HG03280 (cell line): ENCODE measurements around the gene FCGR2B.
A peak's percentile ranks its signal among the peaks of the same experiment; 100 is the strongest.
"Not testable (repeated sequence)": the region's sequence is repeated elsewhere in the genome, so short reads cannot be mapped to it uniquely, and the experiment has no call there.

Experiments
- ATAC-seq: cut with Tn5 transposase; IDR thresholded peaks from one replicate; pipeline ENCODE4 v1.9.1; 2021; ENCODE audit warnings: mild to moderate bottlenecking, moderate library complexity; ENCODE audit not compliant: unreplicated experiment

The FCGR2B gene

DNA sequence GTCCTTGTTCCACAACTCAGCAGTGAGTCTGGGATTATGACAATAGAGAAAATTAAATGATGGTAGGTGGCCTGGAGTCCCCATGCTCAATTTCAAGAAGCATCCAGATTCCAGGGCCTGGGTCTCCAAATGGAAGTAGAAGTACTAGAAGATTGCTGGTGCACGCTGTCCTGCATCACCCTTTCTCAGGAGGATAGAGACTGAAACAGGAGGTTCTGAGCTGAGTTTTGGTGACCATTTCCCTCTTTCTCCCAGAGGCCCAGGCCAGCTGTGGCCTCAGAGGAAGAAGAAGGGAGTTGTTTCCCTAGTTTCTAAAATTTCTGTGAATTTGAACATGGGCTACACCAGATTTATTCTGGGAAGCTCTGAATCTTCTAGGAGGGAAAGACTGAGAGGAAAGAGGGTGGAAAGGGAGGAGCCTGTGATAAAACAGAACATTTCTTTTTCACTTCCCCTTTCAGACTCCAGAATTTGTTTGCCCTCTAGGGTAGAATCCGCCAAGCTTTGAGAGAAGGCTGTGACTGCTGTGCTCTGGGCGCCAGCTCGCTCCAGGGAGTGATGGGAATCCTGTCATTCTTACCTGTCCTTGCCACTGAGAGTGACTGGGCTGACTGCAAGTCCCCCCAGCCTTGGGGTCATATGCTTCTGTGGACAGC, at the start of gene FCGR2B:
Gene FCGR2B, plus strand, starts transcription at position 460 of the 656 bp plus-strand sequence. Its CDS starts 99 bp downstream, at position 559.
- ATAC-seq = peak; percentile 81

DNA sequence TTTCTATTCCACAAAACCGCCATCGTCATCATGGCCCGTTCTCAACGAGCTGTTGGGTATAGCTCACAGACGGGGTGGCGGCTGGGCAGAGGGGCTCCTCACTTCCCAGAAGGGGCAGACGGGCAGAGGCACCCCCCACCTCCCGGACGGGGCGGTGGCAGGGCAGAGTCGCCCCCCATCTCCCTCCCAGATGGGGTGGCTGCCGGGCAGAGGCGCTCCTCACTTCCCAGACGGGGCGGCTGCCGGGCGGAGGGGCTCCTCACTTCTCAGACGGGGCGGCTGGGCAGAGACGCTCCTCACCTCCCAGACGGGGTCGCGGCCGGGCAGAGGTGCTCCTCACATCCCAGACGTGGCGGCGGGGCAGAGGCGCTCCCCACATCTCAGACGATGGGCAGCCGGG, 46.5 kb upstream of the FCGR2B start:
- not testable (repeated sequence) for ATAC-seq

DNA sequence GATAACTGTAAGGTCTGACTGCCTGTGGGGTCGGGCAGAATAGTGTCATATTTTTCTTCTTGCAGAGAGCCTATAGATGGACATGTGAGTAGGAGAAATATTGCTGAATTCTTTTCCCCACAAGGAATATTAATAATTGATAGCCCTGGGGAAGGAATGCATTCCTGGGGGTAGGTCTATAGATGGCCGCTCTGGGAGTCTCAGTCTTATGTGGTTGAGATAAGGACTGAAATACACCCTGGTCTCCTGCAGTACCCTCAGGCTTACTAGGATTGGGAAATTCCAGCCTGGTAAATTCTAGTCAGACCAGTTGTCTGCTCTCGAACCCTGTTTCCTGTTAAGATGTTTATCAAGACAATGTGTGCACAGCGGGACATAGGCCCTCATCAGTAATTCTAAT, 44.4 kb upstream of the FCGR2B start:
- not testable (repeated sequence) for ATAC-seq

DNA sequence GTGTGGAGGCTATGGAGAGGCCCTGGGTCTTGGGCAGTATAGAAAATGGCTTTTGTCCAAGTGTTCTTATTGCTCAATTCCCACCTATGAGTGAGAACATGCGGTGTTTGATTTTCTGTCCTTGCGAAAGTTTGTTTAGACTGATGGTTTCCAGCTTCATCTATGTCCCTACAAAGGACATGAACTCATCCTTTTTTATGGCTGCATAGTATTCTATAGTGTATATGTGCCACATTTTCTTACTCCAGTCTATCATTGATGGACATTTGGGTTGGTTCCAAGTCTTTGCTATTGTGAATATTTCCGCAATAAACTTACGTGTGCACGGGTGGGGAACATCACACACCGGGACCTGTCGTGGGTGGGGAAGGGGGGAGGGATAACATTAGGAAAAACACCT, 42.5 kb upstream of the FCGR2B start:
- ATAC-seq = not testable (repeated sequence)

DNA sequence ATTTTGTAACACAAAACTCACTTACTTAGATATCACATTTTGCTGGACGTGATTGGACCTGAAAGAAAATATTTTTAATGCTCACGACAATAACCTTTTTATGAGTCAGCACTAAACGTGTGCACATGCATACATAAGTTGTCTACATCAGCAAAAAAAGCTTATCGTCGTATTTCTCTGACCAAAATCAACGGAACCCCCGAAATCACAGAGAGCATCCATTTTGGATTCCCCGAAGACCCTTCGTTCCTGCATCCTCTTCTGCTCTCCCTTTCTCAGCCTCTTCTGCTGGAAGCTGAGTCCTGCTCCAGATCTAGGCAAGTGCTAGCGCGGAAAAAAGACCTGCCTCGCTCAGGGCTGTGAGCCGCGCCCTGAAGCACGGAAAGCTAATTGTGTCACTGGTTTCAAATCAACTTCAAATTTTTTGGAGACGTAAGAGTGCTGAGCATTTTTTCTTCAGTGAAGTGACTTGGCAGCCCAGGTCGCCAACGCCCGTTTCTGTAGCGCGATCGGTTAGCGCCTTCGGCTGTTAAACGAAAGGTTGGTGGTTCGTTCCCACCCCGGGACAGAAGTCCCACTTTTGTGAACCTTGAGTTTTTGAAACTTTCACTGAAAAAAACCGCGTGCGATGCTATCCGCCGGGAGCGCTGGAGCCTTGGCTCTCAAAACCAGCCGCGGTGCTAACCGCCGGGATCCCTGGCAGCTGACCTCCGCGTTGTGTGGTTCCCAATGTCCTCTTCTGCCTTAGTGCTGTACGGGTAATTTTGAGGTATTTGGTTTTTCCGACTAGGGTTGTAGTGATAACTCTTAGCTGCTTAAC, 41.6 kb upstream of the FCGR2B start:
- peak; percentile 46 for ATAC-seq

DNA sequence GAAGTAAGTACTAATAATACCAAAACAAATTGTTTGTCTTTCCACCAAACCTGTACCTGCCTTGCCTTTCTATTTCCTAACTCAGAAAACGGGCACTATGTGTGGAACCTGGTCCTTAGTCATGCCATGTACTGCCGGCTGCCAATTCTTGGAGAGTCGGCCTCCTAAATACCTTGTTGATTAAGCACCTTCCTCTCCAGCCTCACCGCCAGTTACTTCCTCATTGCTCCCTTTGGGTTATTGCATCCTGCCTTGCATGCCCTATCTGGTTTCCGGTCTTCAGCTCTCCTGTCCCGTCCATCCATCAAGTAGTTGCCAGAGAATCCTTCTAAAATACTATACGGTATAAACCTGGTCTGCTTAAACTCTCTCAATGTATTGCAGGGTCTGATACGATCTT, 40.9 kb upstream of the FCGR2B start:
- peak; percentile 27 for ATAC-seq

DNA sequence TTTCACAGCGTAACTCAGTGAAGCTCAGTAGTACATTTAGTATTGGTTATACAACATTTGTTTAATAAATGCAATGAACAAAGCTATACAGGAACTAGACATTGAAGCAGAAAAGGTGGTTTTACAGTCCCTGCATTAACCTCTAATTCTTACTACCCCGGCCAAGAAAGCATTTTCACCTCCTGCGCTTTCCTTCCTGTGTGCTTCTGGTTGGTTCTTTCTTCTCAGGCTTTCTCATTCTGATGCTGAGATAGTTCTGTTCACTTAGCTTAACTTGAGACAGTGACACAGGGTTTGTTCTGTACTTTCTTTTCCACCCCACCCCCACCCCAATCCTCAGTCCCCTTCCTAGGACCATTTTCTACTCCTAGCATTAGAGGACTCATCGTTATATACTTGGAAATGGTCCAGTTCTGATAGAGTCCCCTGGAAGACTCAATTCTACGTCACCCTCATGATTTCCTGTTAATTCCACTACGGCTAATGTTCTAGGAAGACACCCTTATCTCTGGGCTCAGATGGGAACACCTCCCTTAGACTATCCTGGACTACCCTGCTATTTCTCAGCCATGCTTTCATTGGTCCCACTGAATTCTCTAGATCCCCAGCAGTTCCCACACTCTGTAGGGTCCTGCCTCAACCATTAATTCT, 39.4 kb upstream of the FCGR2B start:
- not testable (repeated sequence) for ATAC-seq

DNA sequence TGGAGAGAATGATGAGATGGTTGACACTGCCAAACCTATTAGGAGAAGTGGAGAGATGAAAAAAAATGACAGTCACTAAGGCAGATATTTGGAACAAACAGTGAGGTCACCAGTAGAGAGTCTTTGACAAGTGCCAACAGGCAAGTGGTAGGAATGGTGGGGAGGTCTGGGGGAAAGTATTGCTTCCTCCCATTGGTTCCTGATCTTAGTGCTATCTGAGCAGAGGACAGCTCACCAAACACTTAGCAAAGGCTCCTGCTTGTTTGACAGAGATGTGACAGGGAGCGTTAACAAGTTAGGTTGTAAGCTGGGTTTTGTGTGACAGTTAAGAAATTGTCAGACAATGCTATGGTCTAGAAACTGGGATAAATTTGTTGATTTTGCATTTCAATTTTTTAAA, 38.3 kb upstream of the FCGR2B start:
- not testable (repeated sequence) for ATAC-seq

DNA sequence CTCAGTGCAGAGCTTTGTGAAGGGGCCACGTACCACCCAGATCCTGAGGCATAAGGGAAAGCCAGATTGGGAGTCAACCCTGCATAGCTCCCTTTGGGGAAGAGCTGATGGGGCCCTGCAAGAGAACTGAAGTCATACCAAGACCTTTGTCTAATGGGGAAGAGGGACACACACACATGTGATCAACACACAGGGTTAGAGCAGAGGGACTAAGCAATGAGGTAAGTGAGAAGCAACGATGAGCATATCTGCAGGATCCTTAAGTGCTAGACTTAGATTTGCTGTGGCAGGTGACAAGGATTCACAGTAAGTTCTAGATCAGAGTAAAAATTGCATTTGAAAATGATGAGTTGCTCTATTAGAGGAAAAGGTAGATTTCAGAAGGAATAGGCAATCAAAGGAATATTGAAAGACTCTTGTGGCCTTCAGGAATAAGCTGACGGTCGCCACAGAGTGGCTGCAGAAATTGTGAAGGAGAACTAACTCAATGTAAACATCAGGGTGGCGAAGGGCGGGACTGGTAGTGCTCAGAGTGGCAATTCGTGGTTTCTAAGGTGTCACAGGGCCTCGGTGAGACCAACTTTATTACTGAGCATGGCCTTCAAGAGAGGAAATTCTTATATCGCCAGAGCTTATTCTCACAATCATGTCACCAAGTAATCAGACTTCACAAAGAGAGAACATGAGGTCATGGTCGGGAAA, 36.3 kb upstream of the FCGR2B start:
- not testable (repeated sequence) for ATAC-seq

DNA sequence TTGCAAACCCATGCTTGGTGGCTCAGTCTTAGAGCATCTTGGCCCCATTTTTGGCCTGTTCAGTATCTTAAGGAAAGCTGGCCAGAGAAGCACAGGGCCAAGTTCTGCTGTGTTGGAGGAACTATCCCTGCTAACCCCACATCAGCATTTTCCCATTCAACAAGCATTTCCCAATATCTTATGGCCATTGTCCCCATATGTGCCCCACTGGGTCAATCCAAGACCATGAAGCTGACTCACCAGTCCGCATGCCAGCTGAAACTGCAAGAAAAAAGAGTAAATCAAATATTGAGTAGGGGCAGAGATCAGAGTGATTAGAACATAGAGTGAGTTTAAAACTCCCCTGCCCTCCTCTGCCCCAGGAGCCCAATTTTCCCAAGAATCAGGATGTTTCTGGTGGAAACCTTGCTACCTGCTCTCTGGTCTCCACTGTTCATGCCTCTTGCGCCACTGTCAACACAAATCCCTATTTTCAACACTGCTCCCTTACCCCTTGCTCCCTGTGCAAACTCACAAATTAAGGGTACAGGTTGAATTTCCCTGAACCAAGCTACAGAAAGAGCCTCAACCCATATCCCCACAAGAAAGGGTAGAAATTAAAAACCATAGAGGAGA, 32.7 kb upstream of the FCGR2B start:
- ATAC-seq = not testable (repeated sequence)

DNA sequence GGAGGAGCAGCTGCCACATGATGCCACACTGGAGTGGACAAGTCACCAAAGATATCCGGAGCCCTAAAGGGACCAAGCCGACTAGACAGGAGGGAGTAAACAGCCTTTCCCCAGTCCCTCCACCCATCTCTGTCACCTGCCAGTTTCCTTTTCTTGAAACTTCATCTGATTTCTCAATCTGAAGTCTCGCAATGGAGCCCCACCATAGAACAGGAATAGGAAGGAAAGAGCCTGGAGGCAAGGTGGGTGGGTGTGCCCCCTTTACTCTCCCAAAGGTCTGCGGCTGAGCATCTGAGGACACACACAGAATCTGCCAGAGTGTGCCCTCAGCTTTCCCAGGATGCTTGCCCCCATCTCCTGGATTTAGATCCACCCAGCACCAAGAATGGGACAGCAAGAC, 31.9 kb upstream of the FCGR2B start, which contains the start of gene FCGR3B:
Gene FCGR3B, minus strand, starts transcription at position 101 of the 400 bp plus-strand sequence. Its CDS starts 82 bp downstream, at position 19.
- no peak for ATAC-seq

DNA sequence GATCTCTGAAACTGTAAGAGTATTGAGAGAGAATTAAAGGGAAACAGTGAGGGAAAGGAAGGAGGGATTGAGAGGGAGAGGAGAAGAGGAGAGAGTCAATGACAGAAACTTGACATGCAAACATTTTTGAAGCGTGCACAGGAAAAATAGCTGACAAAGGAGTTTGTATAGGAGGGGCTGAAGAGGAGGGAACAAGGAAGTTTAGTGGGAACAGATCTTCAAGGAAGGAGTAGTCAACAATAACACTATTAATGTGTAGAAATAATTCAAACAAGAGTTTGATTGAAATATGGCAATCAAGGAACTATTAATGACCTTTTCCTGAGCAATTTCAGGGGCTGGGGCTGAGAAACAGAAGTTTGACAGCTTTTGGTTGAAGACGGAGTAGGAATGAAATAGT, 27.9 kb upstream of the FCGR2B start:
- not testable (repeated sequence) for ATAC-seq

DNA sequence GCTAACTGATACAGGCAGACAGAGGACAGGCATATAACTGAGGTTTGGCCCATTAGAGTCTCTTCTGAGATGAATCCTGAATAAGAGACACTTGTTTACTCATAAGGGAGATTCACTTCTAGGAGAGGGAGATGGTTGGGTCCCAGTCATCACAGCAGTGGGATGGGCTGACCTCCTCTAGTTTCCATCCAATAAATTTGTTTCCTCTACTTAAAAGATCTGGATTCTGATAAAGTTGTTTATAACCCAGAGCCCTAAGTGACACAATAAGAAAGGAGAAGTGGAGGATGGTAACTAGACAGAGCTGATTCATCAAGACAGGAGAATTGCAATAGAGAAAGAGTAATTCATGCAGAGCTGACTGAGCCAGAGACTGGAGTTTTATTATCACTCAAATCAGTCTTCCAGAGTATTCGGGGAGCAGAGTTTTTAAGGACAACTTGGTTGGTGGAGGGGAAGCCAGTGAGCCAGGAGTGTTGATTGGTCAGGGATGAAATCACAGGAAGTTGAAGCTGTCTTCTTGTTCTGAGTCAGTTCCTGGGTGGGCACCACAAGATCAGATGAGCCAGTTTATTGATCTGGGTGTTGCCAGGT, 26.7 kb upstream of the FCGR2B start:
- ATAC-seq = not testable (repeated sequence)

DNA sequence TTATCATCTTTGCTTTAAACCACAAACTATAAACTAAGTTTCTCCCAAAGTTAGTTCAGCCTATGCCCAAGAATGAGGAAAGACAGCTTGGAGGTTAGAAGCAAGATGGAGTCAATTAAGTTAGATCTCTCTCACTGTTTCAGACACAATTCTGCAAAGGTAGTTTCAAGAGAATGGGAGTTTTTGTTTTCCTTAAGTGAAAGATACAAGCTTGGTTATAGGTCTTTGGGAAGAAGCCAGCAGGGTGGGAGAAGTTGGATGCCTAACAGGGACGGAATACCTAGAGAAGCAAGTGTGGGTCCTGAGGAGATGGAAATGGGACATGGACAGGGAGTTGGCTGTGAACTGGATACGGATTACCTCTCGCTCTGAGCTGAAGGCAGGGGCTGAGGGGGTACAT, 26.0 kb upstream of the FCGR2B start:
- ATAC-seq = not testable (repeated sequence)

DNA sequence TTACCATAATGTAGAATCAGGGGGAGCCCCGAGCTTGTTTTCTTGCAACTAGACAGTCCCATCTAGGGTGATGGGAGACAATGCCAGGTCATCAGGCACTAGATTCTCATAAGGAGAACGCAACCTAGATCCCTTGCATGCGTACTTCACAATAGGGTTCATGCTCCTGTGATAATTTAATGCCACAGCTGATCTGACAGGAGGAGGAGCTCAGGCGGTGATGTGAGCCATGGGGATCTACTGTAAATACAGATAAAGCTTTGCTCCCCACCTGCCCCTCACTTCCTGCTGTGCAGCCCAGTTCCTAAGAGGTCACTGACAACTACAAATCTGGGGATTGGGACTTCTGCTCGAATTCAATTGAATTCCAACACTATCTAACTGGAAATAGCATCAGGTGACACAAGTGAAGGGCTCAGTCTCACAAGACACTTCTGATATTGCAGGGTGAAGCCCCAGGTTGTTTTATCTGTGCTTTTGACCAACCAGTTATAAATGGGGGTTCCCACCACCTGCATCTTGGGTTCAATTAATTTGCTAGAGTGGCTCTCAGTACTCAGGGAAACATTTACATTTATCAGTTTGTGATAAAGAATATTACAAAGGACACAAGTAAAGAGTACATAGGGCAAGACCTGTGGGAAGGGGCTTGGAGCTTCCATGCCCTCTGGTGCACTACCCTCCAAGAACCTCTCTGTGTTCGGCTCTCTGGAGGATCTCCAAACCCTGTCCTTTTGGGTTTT, 24.5 kb upstream of the FCGR2B start:
- not testable (repeated sequence) for ATAC-seq

DNA sequence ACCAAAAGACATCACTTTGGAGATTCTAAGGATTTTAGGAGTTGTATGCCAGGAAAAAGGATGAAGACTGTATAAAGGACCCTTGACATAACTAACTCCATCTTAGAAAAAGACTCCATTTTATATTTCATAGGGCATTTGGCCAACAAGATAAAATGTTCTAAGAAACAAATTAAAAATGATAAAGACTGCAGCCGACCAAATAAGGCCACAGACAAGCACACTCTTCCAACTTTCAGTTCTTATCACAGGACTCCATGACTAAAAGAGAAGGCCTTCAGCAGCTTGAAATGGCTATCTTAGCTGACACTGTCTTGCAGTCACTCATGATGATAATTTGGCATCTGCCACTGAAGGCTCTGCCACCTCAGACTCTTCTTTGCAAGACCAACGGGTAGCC, 23.7 kb upstream of the FCGR2B start:
- ATAC-seq = not testable (repeated sequence)

DNA sequence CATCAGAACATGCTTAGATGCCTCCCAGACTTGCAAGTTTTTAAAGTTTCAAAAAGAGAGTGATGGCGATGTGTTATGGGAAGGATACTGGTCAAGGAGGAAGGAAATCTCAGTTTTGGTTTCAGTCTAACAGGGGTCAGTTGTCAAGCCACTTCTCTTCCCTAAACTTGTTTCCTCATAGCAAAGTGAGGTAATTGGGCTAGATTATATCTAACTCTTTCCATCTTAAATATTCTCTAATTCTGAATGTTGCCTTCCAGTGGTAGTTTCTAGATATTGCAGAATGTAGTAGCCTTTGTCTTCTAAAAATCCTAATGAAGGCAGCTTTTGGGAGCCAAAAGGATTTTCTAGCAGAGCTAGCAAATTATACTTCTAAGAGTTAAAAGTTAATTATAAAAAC, 20.2 kb upstream of the FCGR2B start:
- ATAC-seq = not testable (repeated sequence)

DNA sequence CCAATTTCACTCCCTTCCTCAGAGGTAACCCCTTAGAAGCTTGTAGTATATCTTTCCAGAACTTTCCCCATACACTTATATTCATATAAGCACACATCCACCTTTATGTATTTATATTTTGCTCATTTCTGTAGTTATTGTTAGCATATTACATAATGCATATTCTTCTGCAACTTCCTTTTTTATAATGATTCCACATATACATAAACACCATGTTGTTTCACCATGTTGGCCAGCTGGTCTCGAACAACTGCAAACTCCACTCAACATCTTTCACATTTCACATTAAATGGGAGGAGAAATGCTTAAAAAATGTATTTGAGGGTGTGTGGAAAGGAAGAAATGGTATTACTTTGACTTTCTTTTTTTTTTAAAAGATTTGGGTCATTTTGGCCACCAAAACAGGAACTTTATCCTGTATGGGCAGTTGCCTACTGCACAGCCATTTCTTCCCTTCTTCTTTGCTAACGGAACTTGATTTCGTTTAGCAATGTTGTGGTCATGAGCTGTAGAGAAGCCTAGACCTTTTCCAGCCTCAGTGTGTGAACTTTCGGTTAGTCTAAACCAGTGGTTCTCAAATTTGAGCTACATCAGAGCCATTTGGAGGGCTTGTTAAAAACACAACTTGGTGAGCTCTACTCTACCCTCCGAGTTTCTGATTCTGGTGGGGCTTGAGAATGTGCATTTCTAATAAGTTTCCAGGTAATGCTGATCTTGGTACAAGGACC, 19.3 kb upstream of the FCGR2B start:
- not testable (repeated sequence) for ATAC-seq

DNA sequence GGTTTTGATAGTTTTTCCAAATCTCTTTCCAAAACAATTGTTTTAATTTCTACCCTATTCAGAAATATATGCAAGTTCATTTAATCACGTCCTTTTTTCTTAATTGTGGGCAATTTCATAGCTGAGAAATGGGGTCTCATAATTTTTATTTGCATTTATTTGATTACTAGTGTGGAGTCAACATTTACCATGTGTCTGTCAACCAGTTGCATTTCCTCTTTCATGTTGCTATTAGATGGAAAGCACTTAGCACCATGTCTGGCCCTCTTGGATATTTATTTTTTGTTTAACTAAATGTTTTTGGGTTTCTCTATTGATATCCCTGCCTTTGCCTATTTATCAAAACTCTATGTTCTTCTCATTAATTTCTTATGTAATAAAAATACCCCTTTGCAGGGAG, 18.1 kb upstream of the FCGR2B start:
- ATAC-seq = not testable (repeated sequence)
